Cardiac muscle cell (in vitro differentiated cells and primary cell): ENCODE measurements around the gene RPS6KA5. TPM values are rescaled to one million over a fixed set of nuclear protein-coding genes. Genes with fewer than 3 reads are reported as not detected.

Source experiments
- DNase-seq, 2 donors: peaks; one replicate each; pipeline versions ENCODE4 v3.0.0 to v3.0.0-alpha.2; 2010 to 2017; ENCODE audit warnings: low read depth in 1 of 2, low spot score in 1 of 2
- H3K27ac ChIP-seq: fragments of 200-600 bp; sonication (generic); 2 replicates; pipeline ENCODE4 v1.5.1; 2016
- H3K27me3 ChIP-seq: fragments of 200-600 bp; sonication (generic); 2 replicates; pipeline ENCODE4 v1.6.0; 2016; ENCODE audit warnings: control low read depth
- H3K36me3 ChIP-seq: fragments of 200-600 bp; sonication (generic); 2 replicates; pipeline ENCODE4 v1.5.1; 2016; ENCODE audit warnings: control low read depth
- H3K4me1 ChIP-seq: fragments of 200-600 bp; sonication (generic); 2 replicates; pipeline ENCODE4 v1.8.1; 2017; ENCODE audit warnings: low read depth, mild to moderate bottlenecking, mixed run types
- H3K4me3 ChIP-seq: fragments of 200-600 bp; sonication (generic); 2 replicates; pipeline ENCODE4 v1.5.1; 2016; ENCODE audit warnings: mild to moderate bottlenecking
- H3K9me3 ChIP-seq: fragments of 200-600 bp; sonication (generic); 2 replicates; pipeline ENCODE4 v1.5.1; 2017; ENCODE audit warnings: low read depth, mild to moderate bottlenecking, control low read depth
- CTCF ChIP-seq: IDR thresholded peaks from 2 replicates; pipeline ENCODE4 v1.5.1; 2012; ENCODE audit warnings: low read depth, mild to moderate bottlenecking, low read length
- polyA plus RNA-seq: library from polyadenylated mRNA; unstranded; fragments of >200 nt; fragmentation: Nextera tagmentation; extraction: Ambion mirVana; gene quantifications from 2 replicates; pipeline ENCODE4 v1.2.1, GENCODE V29; 2016
- total RNA-seq: library from RNA; depleted of rRNA; stranded (reverse); fragments of >200 nt; gene quantifications from 2 replicates; pipeline ENCODE4 v1.2.3, GENCODE V29; 2016

The RPS6KA5 gene
- total and polyA plus RNA-seq, 2 experiments from 2014 or later = 3.3 to 10.9 TPM

- H3K9me3 ChIP-seq = no peaks in the 10 kb centered on the region
- no peaks in the 10 kb centered on the region for H3K4me1 ChIP-seq
- no peaks in the 10 kb centered on the region for H3K36me3 ChIP-seq
- no peak for TF ChIP-seq CTCF
- H3K4me3 ChIP-seq = no peak overlapping the region
- no peak overlapping the region for H3K27ac ChIP-seq
- no peaks in the 10 kb centered on the region for H3K27me3 ChIP-seq
- DNase-seq = no peak
Measured at GRCh38 chr14:90883197-90883596, 177.2 kb downstream of the RPS6KA5 start.

GRCh38 chr14:90880282-90880681 is 180.2 kb downstream of the RPS6KA5 start:
- no peaks in the 10 kb centered on the region for H3K27me3 ChIP-seq
- no peak overlapping the region for H3K27ac ChIP-seq
- no peak overlapping the region for H3K4me3 ChIP-seq
- no peaks in the 10 kb centered on the region for H3K36me3 ChIP-seq
- no peak for DNase-seq
- H3K9me3 ChIP-seq = no peaks in the 10 kb centered on the region
- no peak for TF ChIP-seq CTCF
- no peaks in the 10 kb centered on the region for H3K4me1 ChIP-seq

GRCh38 chr14:90874599-90874998 is 185.8 kb downstream of the RPS6KA5 start:
- TF ChIP-seq CTCF = no peak
- H3K4me1 ChIP-seq = peaks cover 25% of the 10 kb centered on the region
- no peak for DNase-seq

GRCh38 chr14:90871605-90872233 is 188.7 kb downstream of the RPS6KA5 start:
- no peaks in the 10 kb centered on the region for H3K9me3 ChIP-seq
- peak in 1 of 2 donors; percentile 42 for DNase-seq
- no peak for TF ChIP-seq CTCF
- H3K4me1 ChIP-seq = peaks cover 42% of the 10 kb centered on the region
- no peaks in the 10 kb centered on the region for H3K27me3 ChIP-seq
- H3K27ac ChIP-seq = no peak overlapping the region
- H3K36me3 ChIP-seq = no peaks in the 10 kb centered on the region
- H3K4me3 ChIP-seq = no peak overlapping the region

More at GRCh38 chr14:90874599-90874998, 185.8 kb downstream of the RPS6KA5 start:
- no peak overlapping the region for H3K4me3 ChIP-seq
- H3K36me3 ChIP-seq = no peaks in the 10 kb centered on the region
- H3K27me3 ChIP-seq = no peaks in the 10 kb centered on the region
- no peaks in the 10 kb centered on the region for H3K9me3 ChIP-seq
- no peak overlapping the region for H3K27ac ChIP-seq

- no peaks in the 10 kb centered on the region for H3K27me3 ChIP-seq
- TF ChIP-seq CTCF = no peak
- H3K36me3 ChIP-seq = no peaks in the 10 kb centered on the region
- no peak overlapping the region for H3K4me3 ChIP-seq
- no peak for DNase-seq
- no peak overlapping the region for H3K27ac ChIP-seq
- H3K9me3 ChIP-seq = no peaks in the 10 kb centered on the region
- peaks cover 46% of the 10 kb centered on the region for H3K4me1 ChIP-seq
Measured at GRCh38 chr14:90870950-90871604, 189.4 kb downstream of the RPS6KA5 start.
